ENCODE measurements around the gene PIGH. TPM values are rescaled to one million over a fixed set of nuclear protein-coding genes. Genes with fewer than 3 reads are reported as not detected.

Gene PIGH
- total RNA-seq, 1 experiment from 2014 or later: 9.4 TPM

GRCh38 chr14:67562025-67562775 is 37.9 kb downstream of the PIGH start:
- Histone ChIP-seq H3K79me1 (ENCODE audit: insufficient read depth, low read depth, low read length, poor library complexity, severe bottlenecking) (no peaks in the 10 kb centered on the region), H3K4me1 (ENCODE audit: insufficient read depth, low read length) (peaks cover 3% of the 10 kb centered on the region; the same call in 1 of the 2 replicates), H3K4me2 (ENCODE audit: insufficient read depth, insufficient read length, low read length) (no peak overlapping the region), H3K9me3 (ENCODE audit: control insufficient read depth, low read depth, low read length) (no peaks in the 10 kb centered on the region), H3K56ac (ENCODE audit: insufficient read length, low read depth, low read length) (no peak overlapping the region), H3K23me2 (ENCODE audit: insufficient read length, low read depth, low read length, poor library complexity, severe bottlenecking) (no peaks in the 10 kb centered on the region), H2AFZ (ENCODE audit: low read length) (no peak overlapping the region), H3K14ac (ENCODE audit: insufficient read depth, low read length) (no peak overlapping the region), H2BK5ac (ENCODE audit: insufficient read length, low read length) (no peak overlapping the region), H3K4ac (ENCODE audit: low read depth, low read length) (no peak overlapping the region), H2BK120ac (ENCODE audit: low read depth, low read length, poor library complexity, severe bottlenecking) (no peak overlapping the region), H3T11ph (ENCODE audit: low read length) (no peak overlapping the region), H3K18ac (ENCODE audit: insufficient read length, low read depth, low read length) (no peak overlapping the region), H2BK15ac (ENCODE audit: low read depth, low read length) (no peak overlapping the region), H3K79me2 (ENCODE audit: insufficient read depth, low read length) (no peaks in the 10 kb centered on the region), H3K27me3 (ENCODE audit: insufficient read depth, low read length) (no peaks in the 10 kb centered on the region), H4K8ac (replicated peaks; ENCODE audit: insufficient read length, low read depth, low read length) (no peak overlapping the region), H2BK12ac (ENCODE audit: insufficient read length, low read depth, low read length) (no peak overlapping the region), H3K23ac (ENCODE audit: insufficient read length, low read depth, low read length) (no peak overlapping the region), H3K27ac (ENCODE audit: insufficient read length, low read depth, low read length) (no peak overlapping the region), H4K91ac (ENCODE audit: insufficient read length, low read depth, low read length) (no peak overlapping the region), H4K5ac (ENCODE audit: insufficient read length, low read depth, low read length) (no peak overlapping the region), H4K20me1 (ENCODE audit: control insufficient read depth, insufficient read depth, insufficient read length) (no peaks in the 10 kb centered on the region), H3K9ac (ENCODE audit: extremely low read depth, insufficient read length, low read length) (no peak overlapping the region), H2BK20ac (ENCODE audit: low read depth, low read length, poor library complexity, severe bottlenecking) (no peak overlapping the region), H2AK5ac (ENCODE audit: insufficient read length, low read length) (no peak overlapping the region)
- TF ChIP-seq CTCF (conservative IDR thresholded peaks at IDR 0.05): no peak
- Mint-ChIP-seq H3K36me3 (ENCODE audit: insufficient read depth in 1 of 3, low read depth in 3 of 3) (peaks cover 8 to 52% (median 27%) of the 10 kb centered on the region in 3 experiments), H3K27ac (no peak overlapping the region), H3K27me3 (ENCODE audit: low read depth) (no peaks in the 10 kb centered on the region), H3K4me1 (peaks cover 22 to 24% of the 10 kb centered on the region in 2 experiments), H3K9me3 (no peaks in the 10 kb centered on the region), H3K4me3 (no peak overlapping the region)
- WGBS (ENCODE audit: extremely low coverage, insufficient read length, low lambda C conversion rate): no CpG with 5 or more reads among the region's 14 CpGs
- DNase-seq: no peak
